ENCODE data around the gene TERB1. TPM values are rescaled to one million over a fixed set of nuclear protein-coding genes. Genes with fewer than 3 reads are reported as not detected.
A peak's percentile ranks its signal among the peaks of the same experiment; 100 is the strongest.

The TERB1 gene
- total RNA-seq, 1 experiment from 2014 or later, result not detected

GRCh38 chr16:66754819-66755218 lies 46.6 kb downstream of the TERB1 start:
- no peak for DNase-seq (ENCODE audit: low read depth, low spot score)
- in situ Hi-C loops (cut with HindIII; ENCODE audit: low pct_unique_long_range_greater_than_20kb, low sequenced_read_pairs), result no loop called here

DNA sequence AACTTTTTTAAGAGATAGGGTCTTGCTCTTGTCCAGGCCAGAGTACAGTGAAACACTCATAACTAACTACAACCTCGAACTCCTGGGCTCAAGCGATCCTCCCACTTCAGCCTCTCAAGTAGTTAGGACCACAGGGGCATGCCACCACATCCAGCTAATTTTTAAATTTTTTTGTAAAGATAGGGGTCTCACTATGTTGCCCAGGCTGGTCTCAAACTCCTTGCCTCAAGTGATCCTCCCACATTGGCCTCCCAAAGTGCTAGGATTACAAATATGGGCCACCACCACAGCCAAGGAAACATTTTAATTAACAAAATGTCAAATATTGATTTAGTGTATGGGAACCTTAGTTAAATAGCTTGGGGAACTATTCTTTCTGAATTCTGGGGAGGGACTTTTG lies 47.2 kb downstream of the TERB1 start:
- no peak for DNase-seq (ENCODE audit: low read depth, low spot score)
- in situ Hi-C loops (cut with HindIII; ENCODE audit: low pct_unique_long_range_greater_than_20kb, low sequenced_read_pairs), result no loop called here

GRCh38 chr16:66752958-66753357 lies 48.4 kb downstream of the TERB1 start:
- no peak for DNase-seq (ENCODE audit: low read depth, low spot score)
- in situ Hi-C loops (cut with HindIII; ENCODE audit: low pct_unique_long_range_greater_than_20kb, low sequenced_read_pairs), result no loop called here

DNA sequence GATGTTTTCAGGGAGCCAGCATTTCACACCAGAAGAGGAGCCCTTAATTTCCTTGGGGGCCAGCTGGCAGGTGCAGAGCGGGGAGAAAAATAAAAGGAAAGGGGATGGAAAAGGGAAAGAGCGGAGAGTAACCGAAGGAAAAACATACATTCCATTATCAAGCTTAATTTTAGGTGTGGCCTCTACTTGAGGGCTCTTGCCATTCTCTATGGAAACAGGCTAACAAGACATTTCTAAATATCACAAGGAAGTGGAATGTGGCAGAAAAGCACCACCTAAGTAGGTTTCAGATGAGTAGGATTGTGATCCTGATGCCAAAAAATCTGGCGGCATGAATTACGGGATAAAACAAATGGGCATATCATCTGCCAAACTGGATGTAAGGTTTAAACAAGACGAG lies 49.0 kb downstream of the TERB1 start:
- in situ Hi-C loops (cut with HindIII; ENCODE audit: low pct_unique_long_range_greater_than_20kb, low sequenced_read_pairs), result no loop called here

GRCh38 chr16:66751992-66752322 lies 49.4 kb downstream of the TERB1 start:
- in situ Hi-C loops (cut with HindIII; ENCODE audit: low pct_unique_long_range_greater_than_20kb, low sequenced_read_pairs), result no loop called here
- no peak for DNase-seq (ENCODE audit: low read depth, low spot score)

More for the DNA sequence above, 49.0 kb downstream of the TERB1 start:
- DNase-seq (ENCODE audit: low read depth, low spot score), result no peak

GRCh38 chr16:66751303-66751991 lies 49.9 kb downstream of the TERB1 start, which contains the start of gene DYNC1LI2:
DYNC1LI2 (minus strand) TSS chr16:66751609; CDS start chr16:66751591, 18 bp downstream.
- in situ Hi-C loops (cut with HindIII; ENCODE audit: low pct_unique_long_range_greater_than_20kb, low sequenced_read_pairs), result no loop called here

GRCh38 chr16:66751053-66751302 lies 50.4 kb downstream of the TERB1 start:
- DNase-seq (ENCODE audit: low read depth, low spot score), result peak; percentile 4
- in situ Hi-C loops (cut with HindIII; ENCODE audit: low pct_unique_long_range_greater_than_20kb, low sequenced_read_pairs), result no loop called here

More at GRCh38 chr16:66751303-66751991, 49.9 kb downstream of the TERB1 start, which contains the start of gene DYNC1LI2:
- DNase-seq (ENCODE audit: low read depth, low spot score), result peak; percentile 84

DNA sequence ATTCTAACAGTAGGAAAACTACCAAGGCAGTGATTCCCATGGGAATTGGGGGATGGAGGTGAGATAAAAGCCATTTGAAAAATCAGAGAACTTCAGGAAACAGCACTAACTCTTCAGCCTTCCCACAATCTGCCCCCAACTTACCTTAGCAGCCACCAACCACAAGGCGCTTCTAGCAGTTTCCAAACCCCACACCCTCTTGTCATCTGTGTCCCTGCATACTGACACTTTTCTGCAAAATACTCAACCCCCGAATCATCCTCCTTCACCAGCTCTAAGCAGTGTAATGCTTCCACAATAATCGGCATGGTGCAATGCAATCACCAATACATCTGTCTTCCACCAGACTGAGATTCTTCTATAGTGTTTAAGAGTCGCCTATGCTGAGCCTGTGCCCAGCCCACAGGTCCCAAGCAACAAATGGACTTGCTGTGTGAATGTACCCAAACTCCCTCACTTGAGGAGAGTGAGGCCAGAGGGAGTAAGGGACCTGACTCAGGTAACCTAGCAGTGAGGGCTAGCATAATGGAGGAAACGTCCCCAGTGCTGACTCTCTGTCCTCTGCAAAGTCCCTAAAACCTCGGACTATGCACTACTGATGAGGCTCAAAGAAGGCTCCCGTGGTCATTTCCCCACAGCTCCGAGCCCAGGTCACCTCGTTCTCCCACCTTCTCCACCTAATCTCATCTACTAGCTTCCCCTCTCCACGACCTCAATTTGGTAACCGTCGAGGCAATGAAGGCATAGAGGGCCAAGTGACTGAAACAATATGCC lies 50.9 kb downstream of the TERB1 start:
- DNase-seq (ENCODE audit: low read depth, low spot score), result peak; percentile 5
- in situ Hi-C loops (cut with HindIII; ENCODE audit: low pct_unique_long_range_greater_than_20kb, low sequenced_read_pairs), result no loop called here

GRCh38 chr16:66746682-66747081 lies 54.7 kb downstream of the TERB1 start:
- in situ Hi-C loops (cut with HindIII; ENCODE audit: low pct_unique_long_range_greater_than_20kb, low sequenced_read_pairs), result no loop called here

GRCh38 chr16:66746048-66746447 lies 55.3 kb downstream of the TERB1 start:
- no peak for DNase-seq (ENCODE audit: low read depth, low spot score)
- in situ Hi-C loops (cut with HindIII; ENCODE audit: low pct_unique_long_range_greater_than_20kb, low sequenced_read_pairs), result no loop called here

More at GRCh38 chr16:66746682-66747081, 54.7 kb downstream of the TERB1 start:
- peak; percentile 9 for DNase-seq (ENCODE audit: low read depth, low spot score)

DNA sequence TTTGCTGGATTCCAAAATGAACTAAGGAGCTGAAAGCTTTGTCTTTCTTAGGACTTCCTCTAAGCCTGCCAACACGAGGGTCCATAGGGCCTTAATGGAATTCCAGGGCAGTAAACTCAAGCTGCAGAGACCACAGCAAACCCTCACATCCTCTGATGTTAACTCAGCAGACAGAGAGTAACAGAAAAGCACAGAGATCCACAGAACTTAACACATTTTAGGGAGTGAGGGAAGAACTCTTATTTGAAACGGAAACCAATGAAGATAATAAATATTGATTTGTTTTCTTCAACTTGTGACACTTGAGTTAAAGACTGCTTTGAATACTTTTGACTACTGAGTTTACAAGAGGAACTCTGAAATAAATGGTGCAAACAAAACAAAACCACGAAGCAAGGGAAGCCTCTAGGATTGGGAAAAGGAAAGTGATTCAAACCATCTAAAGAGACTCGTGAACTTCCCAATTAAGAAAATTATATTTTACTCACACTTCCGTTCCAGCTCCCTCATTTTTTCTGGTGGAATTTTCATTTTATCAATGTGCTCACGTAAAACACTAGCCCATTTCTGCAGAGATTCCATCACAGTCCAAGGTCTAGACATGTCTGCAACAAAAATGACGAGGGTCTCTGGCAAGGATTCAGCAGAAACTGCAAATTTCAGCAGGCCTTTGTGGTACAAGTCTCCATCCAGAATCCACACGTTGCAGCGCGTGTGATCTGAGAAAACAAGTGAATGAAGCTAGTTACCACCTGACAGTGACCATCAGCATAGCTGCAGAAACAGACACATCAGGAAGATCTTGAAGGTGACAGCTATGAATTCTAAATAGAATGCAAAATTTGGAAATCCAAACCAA lies 59.2 kb downstream of the TERB1 start:
- in situ Hi-C loops (cut with HindIII; ENCODE audit: low pct_unique_long_range_greater_than_20kb, low sequenced_read_pairs), result no loop called here
- DNase-seq (ENCODE audit: low read depth, low spot score), result peak; percentile 46

- peak; percentile 95 for DNase-seq (ENCODE audit: low read depth, low spot score)
- in situ Hi-C loops (cut with HindIII; ENCODE audit: low pct_unique_long_range_greater_than_20kb, low sequenced_read_pairs), result no loop called here
Measured at GRCh38 chr16:66741169-66741900, 60.0 kb downstream of the TERB1 start.

- in situ Hi-C loops (cut with HindIII; ENCODE audit: low pct_unique_long_range_greater_than_20kb, low sequenced_read_pairs), result no loop called here
Measured at GRCh38 chr16:66740533-66740932, 60.9 kb downstream of the TERB1 start.

DNA sequence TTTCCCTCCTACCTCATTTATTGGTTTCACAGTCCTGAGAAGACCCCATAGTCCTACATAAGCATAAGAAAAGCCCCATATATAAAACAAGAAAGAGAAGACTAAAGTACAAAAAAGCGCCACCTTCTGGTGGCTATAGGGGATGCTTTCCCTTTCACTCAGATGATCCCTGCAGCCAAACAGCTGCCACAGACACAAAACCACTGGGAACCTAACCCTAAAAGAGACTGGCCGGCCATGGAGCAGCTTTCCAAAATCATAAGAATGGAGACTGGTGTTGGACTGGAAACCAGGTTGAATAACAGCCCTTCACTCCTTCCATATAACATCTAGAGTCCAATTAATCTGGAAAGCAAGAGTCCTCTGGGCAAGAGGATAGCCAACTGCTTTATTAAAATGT lies 61.4 kb downstream of the TERB1 start:
- in situ Hi-C loops (cut with HindIII; ENCODE audit: low pct_unique_long_range_greater_than_20kb, low sequenced_read_pairs), result no loop called here
- DNase-seq (ENCODE audit: low read depth, low spot score), result peak; percentile 69

More at GRCh38 chr16:66740533-66740932, 60.9 kb downstream of the TERB1 start:
- peak; percentile 30 for DNase-seq (ENCODE audit: low read depth, low spot score)

DNA sequence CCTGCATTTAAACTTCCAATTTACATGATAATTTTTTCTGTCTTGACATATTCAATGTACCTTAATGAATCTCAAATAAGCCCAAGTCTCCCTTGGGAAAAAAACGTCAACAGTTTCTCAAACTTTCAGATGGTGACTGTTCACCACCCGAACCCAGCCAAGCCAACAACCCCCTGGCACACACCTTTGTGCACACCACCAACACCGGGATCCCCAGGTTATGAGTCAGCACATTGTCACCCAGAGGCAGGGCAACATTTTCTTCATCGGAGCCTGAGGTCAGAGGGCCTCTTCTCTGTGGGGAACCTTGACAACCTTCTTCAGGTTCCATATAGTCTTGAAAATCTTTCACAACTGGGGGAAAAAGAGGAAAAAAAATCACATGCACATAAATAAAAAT lies 65.5 kb downstream of the TERB1 start:
- no peak for DNase-seq (ENCODE audit: low read depth, low spot score)
- in situ Hi-C loops (cut with HindIII; ENCODE audit: low pct_unique_long_range_greater_than_20kb, low sequenced_read_pairs), result no loop called here

DNA sequence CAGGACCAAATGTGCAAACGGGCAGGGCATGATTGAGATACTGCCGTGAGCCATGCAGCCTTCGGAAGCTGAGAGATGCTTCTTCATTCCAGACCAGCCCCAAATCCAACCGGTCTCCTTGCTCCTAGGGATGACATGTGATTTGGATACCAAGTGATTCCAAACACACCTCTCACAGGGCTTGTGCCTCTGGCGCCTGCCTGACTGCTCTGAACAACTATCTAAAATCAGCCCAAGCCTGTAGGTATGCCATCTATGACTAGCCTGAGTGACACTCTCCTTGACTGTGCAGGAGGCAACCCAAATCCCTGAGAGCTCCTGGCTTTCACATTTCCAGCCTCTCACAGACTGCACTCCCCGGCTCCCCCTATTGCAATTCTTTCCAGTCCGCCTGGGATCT lies 70.3 kb downstream of the TERB1 start:
- DNase-seq (ENCODE audit: low read depth, low spot score), result no peak
- in situ Hi-C loops (cut with HindIII; ENCODE audit: low pct_unique_long_range_greater_than_20kb, low sequenced_read_pairs), result no loop called here

DNA sequence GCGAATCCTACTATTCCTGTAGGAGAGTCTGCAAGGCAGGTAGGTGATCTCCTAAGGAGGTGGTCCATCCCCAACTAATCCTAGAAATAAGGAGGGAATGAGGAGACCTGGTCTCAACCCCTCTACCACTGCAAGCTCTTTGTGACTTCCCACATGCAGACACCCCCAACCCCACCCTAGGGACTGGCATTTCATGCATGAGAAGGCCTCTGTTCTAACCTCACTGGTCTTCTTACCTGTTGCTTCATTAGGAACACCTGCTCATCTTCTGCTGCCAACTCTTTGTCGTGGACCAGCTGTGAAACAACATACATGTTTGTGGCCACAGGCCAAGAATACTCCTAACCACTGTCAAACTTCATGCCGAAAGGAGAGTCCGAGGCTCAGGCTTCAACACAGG lies 72.6 kb downstream of the TERB1 start:
- DNase-seq (ENCODE audit: low read depth, low spot score), result no peak
- in situ Hi-C loops (cut with HindIII; ENCODE audit: low pct_unique_long_range_greater_than_20kb, low sequenced_read_pairs), result no loop called here
